K562 (cell line): Measurements from ENCODE around the gene KRTAP2-3.

Source experiments
- MYNN ChIP-seq, 2 experiments: sonication (generic); formaldehyde crosslinking in 1 of 2; IDR thresholded peaks; 2 replicates each; pipeline versions ENCODE4 v1.5.0 to v1.6.1; 2016 to 2020; ENCODE audit warnings: antibody characterized with exemption in 1 of 2, missing genetic modification reagents in 1 of 2
- PBX2 ChIP-seq, 2 experiments: IDR thresholded peaks in 1 of 2; conservative IDR thresholded peaks in 1 of 2; 2 replicates each; pipeline ENCODE4 v1.6.1; 2016; ENCODE audit warnings: low read depth in 2 of 2, mild to moderate bottlenecking in 1 of 2, missing compliant biosample characterization in 1 of 2, missing genetic modification characterization in 1 of 2, moderate library complexity in 1 of 2
- SNAPC5 ChIP-seq: fragments of 250-450 bp; sonication (Bioruptor Pico); IDR thresholded peaks from 2 replicates; pipeline ENCODE4 v1.8.0; 2021; ENCODE audit warnings: moderate library complexity, mild to moderate bottlenecking, inconsistent platforms
- ZKSCAN1 ChIP-seq: fragments of 150-350 bp; IDR thresholded peaks from 2 replicates; pipeline ENCODE4 v1.6.1; 2016; ENCODE audit warnings: low read depth, low read length
- ZNF274 ChIP-seq: IDR thresholded peaks from 2 replicates; pipeline ENCODE4 v1.6.1; 2011; ENCODE audit warnings: low read depth, mild to moderate bottlenecking, low read length, moderate library complexity, borderline replicate concordance

- TF ChIP-seq MYNN (IDR thresholded peaks at IDR 0.05) (no peak), MYNN (CRISPR knock-in tag; IDR thresholded peaks at IDR 0.05) (no peak), SNAPC5 (CRISPR knock-in tag) (no peak), ZKSCAN1 (no peak), PBX2 (CRISPR knock-in tag; IDR thresholded peaks at IDR 0.05; ENCODE audit: low read depth) (no peak), PBX2 (tag; conservative IDR thresholded peaks at IDR 0.05; ENCODE audit: low read depth) (no peak), ZNF274 (no peak)
Observed at GRCh38 chr17:41052566-41052965, 7.3 kb downstream of the KRTAP2-3 start.
